Neural progenitor cell (in vitro differentiated cells): ENCODE data around the gene BRSK2. TPM values are rescaled to one million over a fixed set of nuclear protein-coding genes. Genes with fewer than 3 reads are reported as not detected.
A peak's percentile ranks its signal among the peaks of the same experiment; 100 is the strongest.
"Not testable (repeated sequence)": the region's sequence is repeated elsewhere in the genome, so short reads cannot be mapped to it uniquely, and the experiment has no call there.

Experiments
- DNase-seq: peaks from one replicate; pipeline ENCODE4 v3.0.0-alpha.2; 2016; ENCODE audit warnings: low spot score
- H2AFZ ChIP-seq: fragments of 200-600 bp; sonication (generic); replicated peaks from 2 replicates; pipeline ENCODE4 v1.6.1; 2016; ENCODE audit warnings: antibody characterized with exemption
- H3F3A ChIP-seq: fragments of 200-600 bp; sonication (generic); 2 replicates; pipeline ENCODE4 v1.6.1; 2016; ENCODE audit warnings: antibody characterized with exemption, low read depth
- H3K27ac ChIP-seq: fragments of 200-600 bp; sonication (generic); 2 replicates; pipeline ENCODE4 v1.5.1; 2016; ENCODE audit warnings: mild to moderate bottlenecking
- H3K27me3 ChIP-seq: fragments of 200-600 bp; sonication (generic); 2 replicates; pipeline ENCODE4 v1.6.1; 2016; ENCODE audit warnings: mild to moderate bottlenecking, moderate library complexity
- H3K36me3 ChIP-seq: fragments of 200-600 bp; sonication (generic); 2 replicates; pipeline ENCODE4 v1.5.1; 2016
- H3K4me1 ChIP-seq: fragments of 200-600 bp; sonication (generic); 2 replicates; pipeline ENCODE4 v1.6.1; 2016; ENCODE audit warnings: mixed run types
- H3K4me2 ChIP-seq: fragments of 200-600 bp; sonication (generic); 2 replicates; pipeline ENCODE4 v1.6.1; 2016
- H3K4me3 ChIP-seq: fragments of 200-600 bp; sonication (generic); 2 replicates; pipeline ENCODE4 v1.5.1; 2016
- H3K79me2 ChIP-seq: fragments of 200-600 bp; sonication (generic); 2 replicates; pipeline ENCODE4 v1.6.1; 2016; ENCODE audit warnings: low read depth
- H3K9ac ChIP-seq: fragments of 200-600 bp; sonication (generic); 2 replicates; pipeline ENCODE4 v1.6.1; 2016
- H3K9me3 ChIP-seq: fragments of 200-600 bp; sonication (generic); 2 replicates; pipeline ENCODE4 v1.5.1; 2016; ENCODE audit warnings: low read depth
- H4K20me1 ChIP-seq: fragments of 200-600 bp; sonication (generic); 2 replicates; pipeline ENCODE4 v1.6.1; 2016; ENCODE audit warnings: low read depth
- H3K27ac Mint-ChIP-seq: 3 replicates; pipeline ENCODE4 v1.8.0; 2021; ENCODE audit warnings: mixed read lengths
- H3K27me3 Mint-ChIP-seq: 2 replicates; pipeline ENCODE4 v1.8.0; 2022; ENCODE audit warnings: low read depth, mild to moderate bottlenecking, inconsistent platforms, moderate library complexity, mixed read lengths; ENCODE audit not compliant: insufficient read depth
- H3K36me3 Mint-ChIP-seq: 3 replicates; pipeline ENCODE4 v1.8.0; 2021; ENCODE audit warnings: mixed read lengths
- H3K4me1 Mint-ChIP-seq: 3 replicates; pipeline ENCODE4 v1.8.0; 2021; ENCODE audit warnings: mixed read lengths
- H3K4me3 Mint-ChIP-seq: 3 replicates; pipeline ENCODE4 v1.8.0; 2021; ENCODE audit warnings: mild to moderate bottlenecking, moderate library complexity, mixed read lengths
- H3K9me3 Mint-ChIP-seq: 3 replicates; pipeline ENCODE4 v1.8.0; 2020; ENCODE audit warnings: mixed read lengths
- EZH2 ChIP-seq: fragments of 200-600 bp; sonication (generic); IDR thresholded peaks from 2 replicates; pipeline ENCODE4 v1.6.1; 2017; ENCODE audit warnings: antibody characterized with exemption, mild to moderate bottlenecking, moderate library complexity
- EZH2phosphoT487 ChIP-seq: fragments of 200-600 bp; sonication (generic); IDR thresholded peaks from 2 replicates; pipeline ENCODE4 v1.6.1; 2017; ENCODE audit warnings: antibody characterized with exemption
- total RNA-seq: library from RNA; depleted of rRNA; stranded (reverse); fragments of >200 nt; gene quantifications from 2 replicates; pipeline ENCODE4 v1.2.3, GENCODE V29; 2015; ENCODE audit warnings: low replicate concordance
- TF ChIP-seq, protein P1 (sequence below): fragments of 200-600 bp; sonication (generic); IDR thresholded peaks from 2 replicates; pipeline ENCODE4 v1.5.1; 2017; ENCODE audit warnings: antibody characterized with exemption, mild to moderate bottlenecking

BRSK2 gene
- total RNA-seq, 1 donor from 2014 or later: 8.2 TPM

DNA sequence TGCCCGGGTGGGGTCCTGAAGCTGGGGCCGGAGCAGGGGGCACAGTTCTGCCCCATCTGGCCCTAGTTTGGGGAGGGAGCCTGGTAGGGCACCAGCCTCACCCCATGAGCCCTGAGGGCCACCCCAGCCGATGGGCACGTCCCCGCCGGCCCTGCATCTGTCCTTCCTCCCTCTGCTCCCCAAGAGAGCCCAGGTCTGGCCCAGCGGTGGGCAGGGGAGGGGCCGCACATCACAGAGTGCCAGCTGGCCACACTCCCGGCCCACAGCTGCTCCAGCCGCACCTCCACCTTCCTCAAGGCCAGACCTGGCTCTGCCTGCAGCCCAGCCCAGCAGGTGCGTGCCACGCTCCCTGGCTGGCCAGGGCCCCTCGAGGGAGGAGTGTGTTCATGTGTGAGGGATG lies 21.6 kb downstream of the BRSK2 start:
- Histone ChIP-seq H3K27me3 (no peaks in the 10 kb centered on the region), H3K4me2 (peak overlapping the region; percentile 45), H3K9ac (no peak overlapping the region), H3K79me2 (peaks cover 9% of the 10 kb centered on the region), H3K36me3 (no peaks in the 10 kb centered on the region), H3F3A (no peaks in the 10 kb centered on the region), H2AFZ (no peak overlapping the region), H3K4me1 (peaks cover 11% of the 10 kb centered on the region), H3K9me3 (peaks cover 5% of the 10 kb centered on the region), H3K4me3 (no peak overlapping the region), H3K27ac (no peak overlapping the region), H4K20me1 (peaks cover 13% of the 10 kb centered on the region)
- H3K27ac Mint-ChIP-seq: no peak overlapping the region
- H3K9me3 Mint-ChIP-seq: peaks cover 21% of the 10 kb centered on the region
- H3K27me3 Mint-ChIP-seq: peaks cover 2% of the 10 kb centered on the region
- H3K36me3 Mint-ChIP-seq: peaks cover 12% of the 10 kb centered on the region
- peaks cover 10% of the 10 kb centered on the region for H3K4me1 Mint-ChIP-seq
- no peak for TF ChIP-seq EZH2
- TF ChIP-seq, protein P1, sequence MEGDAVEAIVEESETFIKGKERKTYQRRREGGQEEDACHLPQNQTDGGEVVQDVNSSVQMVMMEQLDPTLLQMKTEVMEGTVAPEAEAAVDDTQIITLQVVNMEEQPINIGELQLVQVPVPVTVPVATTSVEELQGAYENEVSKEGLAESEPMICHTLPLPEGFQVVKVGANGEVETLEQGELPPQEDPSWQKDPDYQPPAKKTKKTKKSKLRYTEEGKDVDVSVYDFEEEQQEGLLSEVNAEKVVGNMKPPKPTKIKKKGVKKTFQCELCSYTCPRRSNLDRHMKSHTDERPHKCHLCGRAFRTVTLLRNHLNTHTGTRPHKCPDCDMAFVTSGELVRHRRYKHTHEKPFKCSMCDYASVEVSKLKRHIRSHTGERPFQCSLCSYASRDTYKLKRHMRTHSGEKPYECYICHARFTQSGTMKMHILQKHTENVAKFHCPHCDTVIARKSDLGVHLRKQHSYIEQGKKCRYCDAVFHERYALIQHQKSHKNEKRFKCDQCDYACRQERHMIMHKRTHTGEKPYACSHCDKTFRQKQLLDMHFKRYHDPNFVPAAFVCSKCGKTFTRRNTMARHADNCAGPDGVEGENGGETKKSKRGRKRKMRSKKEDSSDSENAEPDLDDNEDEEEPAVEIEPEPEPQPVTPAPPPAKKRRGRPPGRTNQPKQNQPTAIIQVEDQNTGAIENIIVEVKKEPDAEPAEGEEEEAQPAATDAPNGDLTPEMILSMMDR: no peak
- TF ChIP-seq EZH2phosphoT487: no peak
- DNase-seq: no peak
- no peak overlapping the region for H3K4me3 Mint-ChIP-seq

DNA sequence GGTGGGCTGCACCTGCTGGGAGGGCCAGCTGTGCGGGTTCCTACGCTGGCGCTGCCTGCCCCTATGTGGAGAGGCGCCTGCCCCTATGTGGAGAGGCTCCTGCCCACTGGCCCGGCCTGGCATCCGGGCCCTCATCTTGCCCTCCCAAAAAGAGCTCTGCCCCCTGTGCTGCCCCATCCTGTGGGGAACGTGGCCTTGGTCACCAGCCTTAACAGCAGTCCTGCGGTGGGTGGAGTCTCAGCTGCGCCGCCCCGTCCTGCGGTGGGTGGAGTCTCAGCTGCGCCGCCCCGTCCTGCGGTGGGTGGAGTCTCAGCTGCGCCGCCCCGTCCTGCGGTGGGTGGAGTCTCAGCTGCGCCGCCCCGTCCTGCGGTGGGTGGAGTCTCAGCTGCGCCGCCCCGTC lies 22.0 kb downstream of the BRSK2 start:
- H3K9ac ChIP-seq, H3K4me3 Mint-ChIP-seq, H3K4me3 ChIP-seq, H3K27me3 Mint-ChIP-seq, H3K4me2 ChIP-seq, H3K27ac ChIP-seq, H3K27ac Mint-ChIP-seq, H3K27me3 ChIP-seq, H3K36me3 ChIP-seq, H3K9me3 ChIP-seq, H2AFZ ChIP-seq, H3F3A ChIP-seq, DNase-seq: not testable (repeated sequence)
- H3K4me1 Mint-ChIP-seq: peaks cover 10% of the 10 kb centered on the region
- peaks cover 13% of the 10 kb centered on the region for H4K20me1 ChIP-seq
- H3K4me1 ChIP-seq: peaks cover 11% of the 10 kb centered on the region
- H3K79me2 ChIP-seq: peaks cover 13% of the 10 kb centered on the region
- peaks cover 26% of the 10 kb centered on the region for H3K9me3 Mint-ChIP-seq
- peaks cover 15% of the 10 kb centered on the region for H3K36me3 Mint-ChIP-seq

DNA sequence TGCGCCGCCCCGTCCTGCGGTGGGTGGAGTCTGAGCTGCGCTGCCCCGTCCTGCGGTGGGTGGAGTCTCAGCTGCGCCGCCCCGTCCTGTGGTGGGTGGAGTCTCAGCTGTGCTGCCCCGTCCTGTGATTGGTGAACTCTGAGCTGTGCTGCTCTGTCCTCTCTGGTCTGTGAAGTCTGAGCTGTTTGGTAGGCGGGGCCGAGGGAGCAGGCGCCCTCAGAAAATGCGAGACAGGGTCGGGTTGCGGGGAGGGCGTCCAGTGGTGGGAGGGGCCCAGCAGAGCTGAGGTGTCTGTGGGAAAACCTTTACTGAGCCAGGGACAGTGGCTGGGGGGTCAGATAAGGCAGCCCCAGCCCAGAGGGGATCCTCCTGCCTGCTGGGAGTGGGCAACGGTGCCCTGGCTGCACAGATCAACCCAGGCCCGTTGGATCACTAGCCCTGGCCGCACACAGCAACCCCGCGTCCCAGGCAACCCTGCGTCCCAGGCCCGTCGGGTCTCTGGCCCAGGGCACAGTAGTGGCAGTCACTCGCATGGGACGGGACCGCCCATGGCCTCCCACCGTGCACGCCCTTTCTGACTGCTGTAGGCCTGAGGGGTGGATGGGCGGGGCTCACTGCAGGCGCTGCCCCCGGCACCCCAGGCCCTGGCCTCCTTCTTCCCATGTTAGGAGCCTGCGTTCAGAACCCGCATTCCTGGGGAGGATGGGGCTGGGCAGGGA lies 22.8 kb downstream of the BRSK2 start:
- Histone ChIP-seq H3K27ac (no peak overlapping the region), H3K79me2 (peaks cover 14% of the 10 kb centered on the region), H3K27me3 (no peaks in the 10 kb centered on the region), H3K4me1 (peaks cover 11% of the 10 kb centered on the region), H3K9ac (no peak overlapping the region), H2AFZ (no peak overlapping the region), H4K20me1 (peaks cover 6% of the 10 kb centered on the region), H3K4me3 (no peak overlapping the region), H3K9me3 (peaks cover 16% of the 10 kb centered on the region), H3K4me2 (no peak overlapping the region), H3F3A (no peaks in the 10 kb centered on the region), H3K36me3 (peaks cover 4% of the 10 kb centered on the region)
- Mint-ChIP-seq H3K36me3 (peaks cover 17% of the 10 kb centered on the region), H3K4me1 (peaks cover 10% of the 10 kb centered on the region), H3K4me3 (no peak overlapping the region), H3K27me3 (peaks cover 2% of the 10 kb centered on the region), H3K9me3 (peaks cover 32% of the 10 kb centered on the region), H3K27ac (no peak overlapping the region)
- TF ChIP-seq EZH2 (no peak), EZH2phosphoT487 (no peak)
- TF ChIP-seq, protein P1: no peak
- DNase-seq: no peak

DNA sequence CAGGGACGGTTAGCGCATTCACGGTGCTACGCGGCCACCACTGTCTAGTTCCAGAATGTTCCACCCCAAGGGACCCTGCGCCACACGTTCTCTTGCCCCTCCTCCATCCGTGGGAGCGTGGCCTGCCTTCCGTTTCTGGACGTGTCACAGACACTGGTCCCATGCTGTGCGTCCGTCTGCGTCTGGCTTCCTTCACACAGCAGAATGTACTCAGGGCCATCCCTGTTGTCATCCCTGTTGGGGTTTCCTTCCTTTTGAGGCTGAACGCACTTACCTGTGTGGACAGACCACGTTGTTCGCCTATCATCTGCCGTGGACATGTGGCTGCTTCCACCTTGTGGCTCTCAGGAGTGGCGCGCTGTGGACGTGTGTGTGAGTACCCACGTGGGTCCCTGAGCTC lies 24.9 kb downstream of the BRSK2 start:
- no peak overlapping the region for H3K9ac ChIP-seq
- peaks cover 1% of the 10 kb centered on the region for H3K4me1 Mint-ChIP-seq
- DNase-seq: no peak
- no peak overlapping the region for H2AFZ ChIP-seq
- H3K27me3 ChIP-seq: no peaks in the 10 kb centered on the region
- peaks cover 4% of the 10 kb centered on the region for H3K36me3 ChIP-seq
- no peaks in the 10 kb centered on the region for H4K20me1 ChIP-seq
- no peak overlapping the region for H3K27ac ChIP-seq
- H3K4me3 Mint-ChIP-seq: no peak overlapping the region
- no peak overlapping the region for H3K27ac Mint-ChIP-seq
- peaks cover 5% of the 10 kb centered on the region for H3K27me3 Mint-ChIP-seq
- H3K9me3 ChIP-seq: peaks cover 28% of the 10 kb centered on the region
- H3K79me2 ChIP-seq: peaks cover 14% of the 10 kb centered on the region
- no peak overlapping the region for H3K4me2 ChIP-seq
- peaks cover 11% of the 10 kb centered on the region for H3F3A ChIP-seq
- H3K4me1 ChIP-seq: peaks cover 11% of the 10 kb centered on the region
- H3K4me3 ChIP-seq: no peak overlapping the region
- H3K9me3 Mint-ChIP-seq: peaks cover 46% of the 10 kb centered on the region
- peaks cover 25% of the 10 kb centered on the region for H3K36me3 Mint-ChIP-seq
- TF ChIP-seq, protein P1: no peak
- TF ChIP-seq EZH2 (no peak), EZH2phosphoT487 (no peak)
